GM19455 (cell line): ENCODE measurements around the gene ACVR2A.

Source experiments
- ATAC-seq: cut with Tn5 transposase; IDR thresholded peaks from one replicate; pipeline ENCODE4 v1.9.1; 2021; ENCODE audit not compliant: unreplicated experiment

Gene ACVR2A

DNA sequence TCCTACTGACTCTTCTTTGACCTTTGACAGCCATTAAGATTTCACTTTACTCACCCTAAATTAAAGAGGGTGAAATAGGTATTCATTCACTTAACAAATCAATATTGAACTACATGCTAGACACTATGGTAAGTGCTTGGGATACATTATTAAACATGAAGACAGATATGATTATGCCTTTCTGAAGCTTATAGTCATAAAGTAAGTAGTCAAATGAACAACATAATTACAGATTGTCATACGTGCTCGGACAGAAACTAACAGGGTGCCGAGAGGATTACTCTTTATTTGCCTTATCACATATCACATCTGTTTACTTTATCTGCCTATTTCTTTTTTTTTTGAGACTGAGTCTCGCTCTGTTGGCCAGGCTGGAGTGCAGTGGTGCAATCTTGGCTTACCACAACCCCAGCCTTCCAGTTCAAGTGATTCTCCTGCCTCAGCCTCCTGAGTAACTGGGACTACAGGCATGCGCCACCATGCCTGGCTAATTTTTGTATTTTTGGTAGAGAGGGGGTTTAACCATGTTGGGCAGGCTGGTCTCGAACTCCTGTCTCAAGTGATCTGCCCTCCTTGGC lies 9.8 kb downstream of the ACVR2A start:
- ATAC-seq, result no peak

DNA sequence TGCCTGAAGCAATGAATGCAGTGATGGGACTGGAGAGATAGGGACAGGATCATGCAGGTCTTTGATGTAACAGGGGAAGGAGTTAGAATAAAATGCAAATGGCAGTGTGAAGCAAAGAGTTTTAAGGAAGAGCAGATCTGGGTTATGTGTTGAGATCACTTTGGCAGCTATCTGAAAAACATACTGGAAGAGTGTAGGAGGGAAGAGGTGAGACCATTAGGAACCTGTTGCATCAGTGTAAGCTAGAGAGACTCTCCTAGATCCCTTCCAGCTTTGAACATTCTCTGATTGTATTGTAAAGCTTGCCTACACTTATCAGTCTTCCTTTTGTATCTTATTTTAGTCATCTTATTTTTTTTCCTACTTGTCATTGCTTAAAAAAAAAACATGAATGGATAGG lies 10.5 kb downstream of the ACVR2A start:
- ATAC-seq, result no peak

DNA sequence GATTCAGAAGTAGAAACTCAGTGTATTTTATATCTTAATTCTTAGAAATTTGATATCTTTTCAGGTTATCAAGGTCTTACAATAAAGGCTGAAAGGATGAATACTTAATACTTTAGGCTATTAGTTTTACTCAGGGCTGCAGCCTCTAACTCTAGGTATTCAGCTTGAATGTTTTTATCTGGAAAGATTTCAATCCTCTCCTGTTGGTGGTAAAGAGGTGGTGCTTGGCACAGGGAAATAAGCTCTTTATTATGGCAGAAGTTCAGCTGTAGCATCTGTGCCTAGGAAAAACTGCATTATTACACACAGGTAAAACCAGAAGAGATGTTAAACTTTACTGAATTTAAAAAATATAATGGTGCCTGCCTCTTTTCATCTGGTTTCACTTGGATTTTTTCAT lies 11.1 kb downstream of the ACVR2A start:
- no peak for ATAC-seq

DNA sequence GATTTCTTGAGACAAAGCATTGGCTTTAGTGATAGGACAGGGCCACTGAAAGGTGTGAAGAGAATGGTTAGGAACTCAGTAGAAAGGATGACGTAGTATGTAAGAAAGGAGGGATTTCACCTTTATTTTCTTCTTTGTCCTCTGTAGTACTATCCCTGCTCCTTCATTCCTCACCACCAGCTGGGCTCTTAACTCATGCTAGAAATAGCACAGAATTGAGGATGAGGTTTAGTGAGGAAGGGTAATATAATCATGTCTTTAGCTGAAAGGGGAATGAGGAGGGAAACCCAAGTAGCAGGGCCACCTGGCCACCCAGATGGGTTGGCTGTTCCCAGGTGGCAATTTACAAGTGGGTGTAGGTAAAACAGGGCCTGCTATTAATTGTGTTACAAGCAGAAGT lies 15.2 kb downstream of the ACVR2A start:
- ATAC-seq, result no peak

DNA sequence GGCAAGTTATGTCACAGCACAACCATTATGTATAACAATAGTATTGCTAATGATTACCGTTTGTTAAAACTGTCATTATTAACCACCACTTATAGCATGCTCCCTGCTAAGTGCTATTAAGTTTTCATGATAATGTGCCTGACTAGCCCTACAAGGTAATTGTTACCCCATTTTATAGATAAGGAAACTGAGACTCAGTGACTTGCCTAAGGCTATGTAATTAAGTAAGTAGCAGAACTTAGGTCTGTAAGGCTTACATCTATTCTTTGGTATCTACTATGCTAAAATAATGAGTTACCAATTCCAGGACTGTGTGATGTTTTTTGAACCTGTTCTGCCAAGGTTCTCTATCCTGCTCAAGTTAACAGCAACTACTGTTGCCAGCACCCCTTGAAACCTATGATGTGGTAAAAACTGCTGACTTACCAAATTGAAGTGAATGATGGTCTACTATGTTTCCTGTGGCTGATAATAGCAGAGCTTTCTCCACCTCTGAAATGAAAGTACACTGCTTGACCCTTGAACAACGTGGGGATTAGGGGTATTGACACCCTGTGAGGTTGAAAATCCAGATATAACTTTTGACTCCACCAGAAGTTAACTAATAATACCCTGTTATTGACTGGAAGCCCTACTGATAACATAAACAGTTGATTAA lies 18.2 kb downstream of the ACVR2A start:
- ATAC-seq, result no peak

DNA sequence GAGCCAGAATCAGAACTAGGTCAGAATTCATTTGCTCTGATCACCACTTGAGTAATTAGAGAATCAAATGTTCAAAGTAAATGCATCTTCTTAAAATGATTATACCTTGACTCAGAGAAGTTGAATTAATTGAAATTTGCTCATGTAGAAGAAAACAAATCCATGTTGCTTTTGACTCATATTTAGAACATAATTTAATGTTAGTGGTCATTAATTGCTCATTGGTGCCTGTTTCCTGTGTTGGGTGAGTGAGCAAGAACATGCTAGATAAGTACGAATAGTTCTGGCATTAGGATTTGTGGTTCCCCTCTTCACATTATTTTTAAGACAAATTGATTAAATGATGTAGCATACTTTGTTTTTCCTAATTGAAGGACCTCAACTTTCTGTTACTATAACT lies 19.0 kb downstream of the ACVR2A start:
- ATAC-seq, result no peak

DNA sequence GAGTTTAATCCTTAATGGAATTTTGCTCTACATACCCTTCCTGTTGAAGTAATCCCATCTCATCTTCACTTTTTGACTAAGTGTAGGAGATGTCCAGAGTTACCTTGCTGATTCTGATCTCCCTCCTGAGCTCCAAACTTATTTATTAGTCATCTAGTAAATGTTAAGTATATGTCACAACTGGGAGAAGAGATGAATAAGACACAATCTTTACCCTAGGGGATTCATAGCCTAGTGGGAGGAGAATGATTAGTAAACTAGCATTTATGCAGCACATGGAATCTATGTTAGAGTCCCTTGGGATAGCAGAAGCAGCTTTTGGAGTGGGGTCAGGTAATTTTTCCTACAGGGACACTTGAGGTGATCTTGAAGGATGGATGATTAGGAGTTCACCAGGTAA lies 20.7 kb downstream of the ACVR2A start:
- no peak for ATAC-seq

DNA sequence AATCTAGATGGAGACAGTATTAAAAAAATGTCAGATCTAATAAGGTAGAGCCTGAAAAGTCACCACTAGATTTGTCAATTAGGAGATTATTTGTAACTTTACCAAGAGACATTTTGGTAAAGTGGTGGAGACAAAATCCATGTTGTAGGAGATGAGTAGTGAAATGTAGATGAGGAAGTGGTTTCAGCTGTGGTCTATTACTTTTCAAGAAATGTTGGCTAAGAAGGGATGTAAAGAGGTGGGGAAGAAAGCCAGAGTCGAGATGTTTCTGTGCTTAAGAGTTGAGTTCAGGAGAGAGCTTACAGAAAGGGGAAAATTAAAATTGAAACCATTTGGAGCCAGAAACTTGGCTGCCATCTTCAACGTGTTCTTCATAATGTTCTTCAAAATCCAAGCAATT lies 22.2 kb downstream of the ACVR2A start:
- ATAC-seq, result no peak

DNA sequence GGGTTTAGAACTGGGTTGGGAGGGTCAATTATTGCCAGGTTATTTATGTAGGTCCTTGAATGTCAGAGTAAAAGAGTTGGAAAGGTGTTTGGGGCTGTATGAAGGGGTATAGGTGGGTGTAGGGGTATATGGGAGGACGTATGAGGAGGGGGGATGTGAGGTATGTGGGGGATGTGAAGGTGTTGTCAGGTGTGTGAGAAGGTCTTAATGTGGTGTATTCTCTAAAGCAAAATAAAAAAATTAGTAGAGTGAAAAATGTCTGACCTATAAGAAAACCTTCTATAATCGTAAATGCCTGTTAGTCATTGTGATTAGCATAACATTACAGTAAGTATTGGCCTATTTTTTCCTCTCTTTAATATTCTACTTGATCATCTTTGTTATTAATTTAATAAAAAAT lies 25.1 kb downstream of the ACVR2A start:
- no peak for ATAC-seq

DNA sequence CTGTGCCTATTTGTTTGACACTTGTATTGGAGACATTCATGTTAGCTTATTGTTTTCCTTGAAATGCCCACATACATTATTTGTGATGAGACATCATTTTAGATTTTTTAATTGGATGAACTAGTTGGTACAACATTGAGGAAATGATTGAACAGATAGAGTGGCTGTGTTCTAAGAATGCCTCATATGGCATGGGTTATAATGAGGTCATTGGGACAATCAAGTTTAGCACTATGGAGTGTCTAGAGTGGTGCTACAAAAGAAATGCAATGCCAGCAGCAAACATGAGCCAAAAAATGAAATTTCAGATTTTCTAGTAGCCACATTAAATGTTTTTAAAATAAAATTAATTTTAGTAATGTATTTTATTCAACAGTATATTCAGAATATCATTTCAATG lies 28.1 kb downstream of the ACVR2A start:
- ATAC-seq, result no peak

DNA sequence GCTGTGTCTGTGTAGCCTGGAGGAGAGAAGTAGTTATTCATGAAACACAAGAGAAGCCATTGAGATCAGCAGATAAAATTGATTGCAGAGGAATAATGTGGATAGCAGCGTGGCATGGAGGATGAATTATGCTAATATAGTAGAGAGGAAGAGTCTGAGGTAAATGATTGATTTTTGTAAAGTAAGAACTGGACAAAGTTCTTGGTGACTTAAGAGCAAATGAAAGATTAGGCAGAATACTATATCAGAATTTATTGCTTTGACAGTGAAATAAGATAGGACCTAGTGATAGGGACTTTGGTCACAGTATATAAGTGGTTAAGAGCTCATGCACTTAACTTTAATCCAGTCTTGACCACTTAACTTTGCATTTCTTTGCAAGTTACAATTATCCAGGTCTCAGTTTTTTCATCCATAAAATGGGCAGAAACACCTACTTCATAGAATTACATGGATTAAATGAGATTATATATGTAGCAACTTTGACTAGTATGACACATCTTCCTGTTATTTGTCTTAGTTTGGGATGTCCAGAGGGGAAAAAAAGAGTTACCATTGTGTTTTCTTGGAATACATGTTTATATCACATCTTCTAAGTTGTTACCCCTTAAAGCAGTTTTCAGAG lies 29.1 kb downstream of the ACVR2A start:
- ATAC-seq, result no peak

DNA sequence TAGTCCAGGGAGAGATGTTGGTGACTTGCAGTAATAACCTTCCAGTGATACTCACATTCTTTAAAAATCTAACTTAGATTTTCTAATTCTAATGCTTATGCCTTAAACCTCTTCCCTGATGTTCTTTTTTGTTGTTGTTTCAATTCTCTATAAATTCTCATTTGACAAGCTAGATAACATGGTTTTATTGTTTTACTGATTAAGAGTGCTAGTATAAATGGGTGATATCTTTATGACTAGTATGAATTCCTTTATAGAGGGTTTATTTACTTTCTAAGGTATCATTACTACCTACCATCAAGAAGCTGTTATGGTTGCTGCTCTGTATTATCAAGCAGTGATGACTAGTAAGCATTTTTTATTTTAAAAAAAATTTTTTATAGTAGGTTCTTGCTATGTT lies 35.0 kb downstream of the ACVR2A start:
- no peak for ATAC-seq

DNA sequence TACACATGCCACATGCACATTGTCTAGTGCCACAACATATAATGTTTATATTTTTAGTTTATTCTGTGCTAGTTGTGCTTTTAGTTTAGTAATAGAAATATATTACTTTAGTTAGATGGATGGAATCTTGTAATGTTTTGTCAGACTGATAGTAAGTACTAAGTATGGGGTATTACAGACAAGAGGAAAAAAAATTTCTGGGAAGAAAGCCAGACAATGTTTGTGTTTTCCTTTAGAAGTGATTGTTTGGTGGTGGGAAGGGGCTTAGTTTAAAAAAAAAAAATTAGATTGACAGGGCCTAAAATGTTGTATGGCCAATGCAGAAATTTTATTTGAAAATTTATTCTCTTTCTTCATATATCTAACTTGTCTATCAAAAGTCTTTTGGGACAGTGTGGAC lies 37.8 kb downstream of the ACVR2A start:
- ATAC-seq, result no peak

DNA sequence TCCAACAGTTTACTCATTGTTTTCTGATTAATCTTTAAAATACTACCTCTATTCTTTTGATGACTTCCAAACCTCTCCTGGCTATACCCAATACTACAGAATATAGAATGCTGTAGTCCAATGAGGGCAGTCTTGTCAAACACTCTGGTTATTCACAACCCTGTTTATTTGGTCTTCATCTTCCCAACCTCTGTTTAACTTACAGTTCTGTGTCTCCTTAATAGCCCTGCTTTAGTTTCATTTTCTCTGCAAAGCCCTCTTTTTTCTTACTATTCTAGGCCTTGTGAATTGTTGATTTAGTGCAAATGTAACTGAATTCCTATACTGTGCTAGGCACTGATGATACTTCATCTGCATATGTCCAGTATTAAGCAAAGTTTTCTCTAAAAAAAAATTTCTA lies 40.0 kb downstream of the ACVR2A start:
- ATAC-seq, result no peak

DNA sequence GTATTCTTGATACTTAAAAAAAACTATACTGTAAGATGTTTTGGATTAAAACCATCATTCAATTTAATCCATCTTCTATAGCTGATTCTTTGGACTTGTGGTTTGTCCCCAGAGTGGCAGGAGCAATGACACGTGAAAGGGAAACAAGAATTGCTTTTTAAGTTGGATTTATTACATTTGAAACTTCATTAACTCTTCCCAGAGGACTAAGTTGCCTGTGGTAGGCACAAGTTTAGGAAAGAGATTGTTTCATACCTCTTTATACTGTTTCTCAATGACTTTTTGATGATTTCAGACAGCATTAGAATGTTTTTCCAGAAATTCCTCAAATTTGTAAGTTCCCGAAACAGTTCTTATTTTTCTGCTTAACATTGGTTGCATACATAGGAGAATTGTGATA lies 41.3 kb downstream of the ACVR2A start:
- ATAC-seq, result no peak

DNA sequence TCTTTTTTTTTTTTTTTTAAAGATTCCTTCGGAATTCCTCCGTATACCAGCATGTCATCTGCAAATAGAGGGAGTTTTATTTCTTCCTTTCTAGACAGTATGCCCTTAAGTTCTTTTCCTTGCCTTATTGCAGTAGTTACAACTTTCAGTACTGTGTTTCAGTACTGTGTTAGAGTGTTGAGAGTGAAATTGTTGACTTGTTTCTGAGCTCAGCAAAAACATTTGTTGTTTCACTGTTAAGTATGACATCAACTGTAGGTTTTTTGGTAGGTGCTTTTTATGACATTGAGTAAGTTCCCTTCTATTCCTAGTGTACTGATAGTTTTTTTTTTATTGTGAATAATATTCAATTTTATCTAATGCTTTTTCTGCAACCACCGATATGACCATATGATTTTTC lies 43.9 kb downstream of the ACVR2A start:
- ATAC-seq, result peak; percentile 67

DNA sequence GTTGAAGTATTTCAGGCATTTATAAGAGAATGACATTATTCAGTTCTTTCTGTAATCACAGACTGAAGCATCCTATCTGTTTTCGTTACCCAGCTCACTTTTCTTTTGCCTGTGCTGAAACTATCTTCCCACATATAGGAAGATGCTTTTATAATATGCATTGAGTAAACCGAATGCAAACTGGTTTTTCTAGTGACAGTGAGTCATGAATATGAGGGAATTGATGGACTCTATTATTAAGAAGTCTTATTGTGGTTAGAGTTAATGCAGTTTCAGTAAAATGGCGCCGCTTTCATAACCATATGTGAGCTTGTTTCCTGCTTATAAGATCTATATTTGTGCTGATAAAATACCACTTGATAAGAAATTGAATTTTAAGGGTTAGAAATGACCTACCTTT lies 59.2 kb downstream of the ACVR2A start:
- no peak for ATAC-seq

DNA sequence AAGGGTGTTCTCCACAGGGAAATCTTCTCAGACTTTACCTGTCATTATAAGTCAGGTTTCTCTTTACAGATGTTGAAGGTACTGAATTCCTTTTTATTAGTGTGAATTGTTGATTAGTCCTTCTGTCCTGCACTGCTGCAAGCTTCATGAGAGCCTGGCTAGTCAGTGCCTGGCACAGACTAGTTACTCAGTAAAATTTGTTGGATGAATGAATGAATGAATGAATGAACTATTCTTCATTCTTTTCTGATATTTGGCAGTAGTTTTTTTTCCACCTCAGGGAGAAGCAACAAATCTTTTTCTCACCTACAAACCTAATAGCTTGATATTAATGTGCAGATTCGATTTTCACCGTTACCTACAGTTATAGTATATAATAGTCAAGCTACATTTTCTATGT lies 64.3 kb downstream of the ACVR2A start:
- ATAC-seq, result no peak

DNA sequence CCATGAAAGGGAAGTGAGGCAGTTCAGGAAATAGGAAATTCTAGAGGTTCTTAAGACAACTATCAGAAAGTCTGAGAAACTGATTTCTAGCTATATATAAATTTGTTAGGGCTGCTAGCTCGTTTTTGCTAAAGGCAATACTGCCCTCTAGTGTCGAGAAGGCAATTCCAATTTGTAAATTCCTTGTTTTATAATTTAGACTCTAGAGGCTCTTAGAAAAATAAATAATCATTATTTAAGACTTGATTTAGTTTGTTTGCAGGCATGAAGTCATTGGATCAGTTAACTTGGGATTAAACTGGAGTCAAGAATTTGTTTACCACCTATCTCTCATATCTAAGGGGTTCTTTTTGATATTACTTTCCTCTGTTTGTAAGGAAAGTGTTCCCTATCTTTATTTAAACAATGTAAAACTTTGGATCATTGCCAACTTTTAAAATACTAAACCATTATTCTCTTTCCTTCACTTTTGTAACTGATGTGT lies 66.2 kb downstream of the ACVR2A start:
- ATAC-seq, result no peak

DNA sequence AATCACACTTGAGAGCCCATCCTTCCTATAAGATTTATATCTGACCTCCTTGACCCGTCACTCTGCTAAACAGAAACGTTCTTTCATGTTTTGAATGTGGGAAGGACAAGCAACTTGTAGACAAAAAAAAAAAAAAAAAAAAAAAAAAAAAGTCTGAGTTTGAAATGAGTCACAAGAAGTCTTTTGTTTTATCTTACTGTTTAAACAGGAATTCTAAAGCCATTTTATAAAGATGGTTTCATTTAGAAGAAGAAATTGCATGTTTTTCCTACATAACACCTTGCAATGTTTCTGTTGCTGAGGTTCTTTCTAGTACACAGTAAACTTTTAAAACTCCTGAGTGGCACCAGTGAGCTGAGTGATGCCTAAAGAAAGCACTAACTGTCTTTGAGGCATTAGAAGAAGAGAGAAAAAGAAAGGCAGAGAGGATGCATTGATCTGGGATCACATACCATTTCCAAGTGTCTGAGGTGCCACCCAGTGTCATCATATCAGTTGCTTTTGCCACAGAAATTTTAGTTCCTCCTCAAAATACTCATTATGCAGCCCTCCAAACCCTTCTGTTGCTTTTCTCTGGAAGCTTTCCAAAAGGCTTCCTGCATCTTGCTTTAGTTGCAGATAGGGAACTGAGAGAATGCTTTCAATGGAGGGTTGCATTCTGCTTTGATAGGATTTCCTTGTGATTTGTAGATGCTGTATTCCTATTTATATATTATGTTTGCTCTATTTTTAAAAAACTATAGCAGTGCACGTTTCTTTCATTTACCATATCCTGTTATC lies 69.1 kb downstream of the ACVR2A start:
- ATAC-seq, result no peak

DNA sequence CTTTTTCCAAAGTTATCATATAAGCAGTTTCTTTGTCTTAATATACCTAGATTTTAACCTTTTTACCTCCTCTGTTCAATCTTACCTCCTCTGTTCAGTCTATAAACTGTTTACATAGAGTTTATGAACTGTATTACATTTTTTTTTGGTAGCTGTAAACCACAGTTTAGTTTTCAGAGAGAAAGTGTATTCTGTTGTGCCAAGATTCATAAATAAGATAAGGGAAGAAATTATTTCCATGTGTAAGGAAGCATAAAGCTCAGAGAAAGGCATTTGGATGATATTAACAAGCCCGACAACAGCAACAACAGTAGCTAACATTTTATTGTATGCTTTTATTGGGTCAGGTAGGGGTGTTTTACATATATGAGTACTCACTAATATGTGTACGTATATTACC lies 71.2 kb downstream of the ACVR2A start:
- ATAC-seq, result no peak

DNA sequence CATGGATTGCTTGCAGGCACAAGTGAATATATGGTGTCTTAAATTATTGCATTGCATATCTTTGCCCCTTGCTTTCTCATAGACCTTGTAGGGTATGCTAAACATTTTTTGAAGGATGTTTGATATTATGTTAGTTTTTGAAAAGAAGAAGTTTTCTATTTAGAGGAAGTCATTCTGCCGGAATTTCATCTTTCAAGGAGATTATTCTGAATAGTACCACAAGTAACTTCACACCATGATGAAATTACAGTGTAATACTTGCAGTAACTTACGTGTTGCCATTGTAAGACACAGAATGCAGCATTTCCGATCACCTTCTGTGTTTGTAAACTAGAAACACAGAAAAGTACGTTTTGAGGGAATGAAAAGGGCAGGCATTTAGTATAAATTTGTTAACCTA lies 71.9 kb downstream of the ACVR2A start:
- no peak for ATAC-seq
